ENCODE results near the gene UCN2.

The UCN2 gene

DNA sequence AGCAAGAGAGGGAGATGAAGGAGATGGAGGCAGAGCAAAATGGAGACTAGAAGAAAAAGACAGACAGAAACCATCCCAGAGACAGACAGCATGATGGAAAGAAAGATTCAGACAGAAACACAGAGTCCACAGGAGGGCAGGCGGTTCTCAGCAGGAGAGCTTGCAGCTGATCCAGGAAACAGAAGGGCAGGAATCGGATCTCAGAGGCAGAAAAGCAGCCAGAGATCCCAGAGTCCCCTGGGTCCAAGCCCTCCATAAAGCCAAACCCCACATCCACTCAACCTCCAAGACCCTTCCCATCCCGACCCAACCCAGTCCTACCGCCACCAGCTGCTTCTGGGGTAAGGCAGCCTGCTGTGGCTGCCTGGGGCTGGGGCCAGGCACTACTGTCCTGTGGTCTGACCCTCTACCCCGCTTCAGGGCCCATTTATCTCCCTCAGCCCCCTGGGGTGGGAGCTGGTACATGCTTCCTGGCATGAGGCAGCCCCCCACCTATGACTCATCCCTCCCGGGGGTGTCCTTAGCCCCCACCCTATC lies at the start of gene UCN2:
TSS of gene UCN2 (minus strand) at position 400 of the 537 bp plus-strand sequence. CDS start 657 bp downstream, outside the sequence.
- no peak for DNase-seq (ENCODE audit: low read depth in 2 of 2, low spot score in 1 of 2)

DNA sequence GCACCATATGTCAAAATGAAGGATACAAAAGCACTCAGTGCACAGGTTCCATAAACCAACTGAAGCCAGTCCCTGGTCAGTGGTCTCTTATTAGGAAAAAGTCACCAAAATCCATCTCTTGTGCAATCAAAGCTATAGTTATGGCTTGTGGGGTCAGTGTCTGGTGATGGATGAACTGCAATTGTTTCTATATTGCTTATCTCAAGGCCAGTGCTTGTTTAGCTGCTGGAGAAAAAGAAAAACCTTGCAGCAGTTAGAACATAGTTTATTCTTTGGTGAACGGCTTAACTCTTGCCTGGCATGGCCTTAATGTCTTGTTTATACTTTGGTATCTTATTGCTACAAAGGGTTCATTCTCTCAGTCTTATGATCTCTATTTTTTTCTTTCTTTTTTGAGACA lies 48.7 kb upstream of the UCN2 start:
- DNase-seq (ENCODE audit: low read depth in 2 of 2, low spot score in 1 of 2), result no peak

DNA sequence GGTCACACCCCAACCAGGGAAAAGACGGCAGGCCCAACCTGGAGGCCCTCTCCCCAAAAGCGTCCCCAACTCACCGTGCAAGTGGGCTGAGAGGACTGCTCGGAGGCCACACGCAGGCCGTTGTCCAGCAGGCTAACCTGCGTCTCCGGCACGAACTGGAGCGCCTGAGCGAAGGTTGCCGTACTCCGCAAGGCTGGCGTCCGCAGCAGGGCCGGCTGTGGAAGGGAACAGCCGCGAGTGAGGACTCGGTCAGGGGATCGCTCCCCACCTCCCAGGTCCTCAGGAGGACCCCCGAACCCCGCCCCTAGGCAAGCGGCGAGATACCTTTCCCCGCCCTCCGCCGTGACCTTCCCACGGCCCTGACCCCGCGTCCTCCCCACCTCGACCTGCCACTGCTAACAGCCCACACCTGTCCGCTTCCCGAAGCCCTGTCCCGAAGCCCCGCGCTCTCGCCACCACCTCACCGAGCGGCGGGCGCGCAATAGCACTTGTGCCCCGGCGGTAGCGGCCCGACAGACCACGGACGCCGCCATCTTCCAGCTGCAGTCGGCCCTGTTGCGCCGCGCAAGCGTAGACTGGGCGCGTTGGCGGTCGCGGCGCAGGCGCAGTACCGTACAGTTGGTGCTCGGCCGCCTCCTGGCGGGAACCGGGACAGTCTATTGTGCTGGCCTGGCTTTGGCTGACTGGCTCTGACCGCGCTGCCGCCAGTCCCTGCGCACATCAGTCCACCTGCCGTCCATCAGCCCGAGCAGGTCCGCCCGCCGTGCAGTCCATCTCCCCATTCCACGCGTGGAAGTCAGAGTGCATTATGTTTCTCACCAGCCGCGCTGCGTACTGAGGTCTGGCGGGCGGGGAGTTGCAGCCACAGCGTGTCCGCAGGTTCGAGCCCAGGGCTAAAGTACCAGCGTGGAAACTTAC lies 45.8 kb upstream of the UCN2 start, which contains the start of gene UQCRC1:
TSS of gene UQCRC1 (minus strand) at position 559 of the 918 bp plus-strand sequence. CDS start at position 533, 26 bp downstream.
- DNase-seq (ENCODE audit: low read depth in 2 of 2, low spot score in 1 of 2), result peak; percentile 75 to 81

DNA sequence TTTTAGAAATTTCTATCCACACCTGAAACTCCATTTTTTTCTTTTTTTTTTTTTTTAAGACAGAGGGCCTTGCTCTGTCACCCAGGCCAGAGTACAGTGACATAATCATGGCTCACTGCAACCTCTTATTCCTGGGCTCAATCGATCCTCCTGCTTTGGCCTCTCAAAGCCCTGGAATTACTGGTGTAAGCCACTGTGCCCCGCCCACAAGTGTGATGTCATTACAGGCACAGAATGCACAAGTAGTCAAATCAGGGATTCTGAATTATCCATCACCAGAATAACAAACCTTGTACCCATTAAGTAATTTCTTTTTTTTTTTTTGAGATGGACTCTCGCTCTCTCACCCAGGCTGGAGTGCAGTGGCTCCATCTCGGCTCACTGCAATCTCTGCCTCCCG lies 43.9 kb upstream of the UCN2 start:
- no peak for DNase-seq (ENCODE audit: low read depth in 2 of 2, low spot score in 1 of 2)

GRCh38 chr3:48601622-48601994 lies 38.0 kb upstream of the UCN2 start:
- no peak for DNase-seq (ENCODE audit: low read depth in 2 of 2, low spot score in 1 of 2)

- DNase-seq (ENCODE audit: low read depth in 2 of 2, low spot score in 1 of 2), result no peak
These were observed 37.4 kb upstream of the UCN2 start for GRCh38 chr3:48600711-48601621.

DNA sequence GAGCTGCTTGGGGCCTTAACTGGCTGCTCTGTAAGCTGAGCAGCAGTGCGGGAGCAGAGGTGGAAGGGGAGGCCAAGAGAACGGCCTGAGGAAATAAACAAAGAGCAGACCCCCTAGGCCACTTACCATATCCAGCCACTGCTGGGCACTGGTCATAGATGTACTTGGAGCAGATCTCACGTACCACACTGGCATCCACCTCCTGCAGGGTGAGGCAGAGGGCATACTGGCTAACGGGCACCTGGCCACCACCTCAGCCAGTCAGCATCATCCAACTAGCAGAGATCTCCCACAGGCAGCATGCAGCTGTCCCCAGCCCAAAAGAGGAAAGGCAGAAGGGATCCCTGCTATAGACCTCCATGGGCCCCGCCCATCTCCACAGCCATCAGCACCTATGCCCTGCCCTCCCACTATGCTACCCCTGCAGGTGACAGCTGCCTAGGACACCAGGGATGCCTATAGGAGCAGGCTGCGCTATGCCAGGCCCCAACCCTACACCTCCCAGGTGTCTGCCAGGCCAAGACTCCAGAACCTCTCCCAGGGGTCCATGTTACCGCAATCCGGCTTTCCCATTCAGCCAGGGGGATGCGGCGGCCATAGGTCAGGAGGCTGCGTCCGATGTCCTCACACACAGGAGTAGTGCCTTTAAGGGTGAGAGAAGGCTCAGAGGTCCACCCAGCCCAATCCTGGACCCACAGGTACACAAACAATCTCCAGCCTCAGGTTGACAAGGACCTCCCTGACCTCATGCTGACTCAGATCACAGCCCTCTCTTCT lies 36.1 kb upstream of the UCN2 start:
- DNase-seq (ENCODE audit: low read depth in 2 of 2, low spot score in 1 of 2), result no peak

- no peak for DNase-seq (ENCODE audit: low read depth in 2 of 2, low spot score in 1 of 2)
These were observed 35.5 kb upstream of the UCN2 start for GRCh38 chr3:48599077-48599501.

- no peak for DNase-seq (ENCODE audit: low read depth in 2 of 2, low spot score in 1 of 2)
These were observed 34.9 kb upstream of the UCN2 start for GRCh38 chr3:48598323-48599076.

GRCh38 chr3:48597408-48597800 lies 33.8 kb upstream of the UCN2 start:
- DNase-seq (ENCODE audit: low read depth in 2 of 2, low spot score in 1 of 2), result no peak

GRCh38 chr3:48596676-48597407 lies 33.3 kb upstream of the UCN2 start:
- no peak for DNase-seq (ENCODE audit: low read depth in 2 of 2, low spot score in 1 of 2)

GRCh38 chr3:48596157-48596556 lies 32.6 kb upstream of the UCN2 start:
- no peak for DNase-seq (ENCODE audit: low read depth in 2 of 2, low spot score in 1 of 2)

GRCh38 chr3:48595526-48596121 lies 32.0 kb upstream of the UCN2 start:
- DNase-seq (ENCODE audit: low read depth in 2 of 2, low spot score in 1 of 2), result no peak

- DNase-seq (ENCODE audit: low read depth in 2 of 2, low spot score in 1 of 2), result no peak
These were observed 31.5 kb upstream of the UCN2 start, which contains the start of gene COL7A1 for GRCh38 chr3:48595075-48595525. Gene COL7A1, minus strand, starts transcription at chr3:48595329. Its CDS starts 170 bp downstream, at chr3:48595159.

DNA sequence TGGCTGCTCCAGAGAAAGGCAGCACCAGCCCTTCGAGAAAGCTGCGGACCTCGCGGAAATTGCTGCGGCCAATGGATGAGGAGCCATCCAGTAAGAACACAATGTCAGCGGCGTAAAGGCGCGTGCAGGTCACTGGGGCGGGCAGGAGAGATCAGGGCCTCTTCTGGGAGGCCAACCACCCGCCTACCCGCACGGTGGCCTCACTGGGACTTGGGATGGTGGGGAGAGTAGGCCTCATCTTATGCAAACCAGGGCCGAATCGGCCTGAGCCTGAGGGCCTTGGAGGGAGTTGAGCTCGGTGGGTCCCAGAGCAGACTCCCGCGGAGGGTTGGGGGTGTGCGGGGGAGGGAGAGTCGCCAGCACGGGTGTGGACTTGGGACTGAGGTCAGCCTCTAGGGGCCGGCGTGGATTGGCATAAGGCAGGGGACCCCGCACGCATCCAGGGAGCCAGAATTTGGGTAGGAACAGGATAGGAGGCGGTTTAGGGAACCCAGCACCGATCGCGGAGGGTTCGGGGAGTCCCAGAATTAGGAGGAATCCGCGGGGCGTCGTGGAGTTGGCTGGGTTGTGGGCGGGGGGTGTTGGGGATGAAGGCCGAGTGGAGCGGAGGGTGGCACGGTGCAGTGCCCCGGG lies 31.0 kb upstream of the UCN2 start:
- no peak for DNase-seq (ENCODE audit: low read depth in 2 of 2, low spot score in 1 of 2)

DNA sequence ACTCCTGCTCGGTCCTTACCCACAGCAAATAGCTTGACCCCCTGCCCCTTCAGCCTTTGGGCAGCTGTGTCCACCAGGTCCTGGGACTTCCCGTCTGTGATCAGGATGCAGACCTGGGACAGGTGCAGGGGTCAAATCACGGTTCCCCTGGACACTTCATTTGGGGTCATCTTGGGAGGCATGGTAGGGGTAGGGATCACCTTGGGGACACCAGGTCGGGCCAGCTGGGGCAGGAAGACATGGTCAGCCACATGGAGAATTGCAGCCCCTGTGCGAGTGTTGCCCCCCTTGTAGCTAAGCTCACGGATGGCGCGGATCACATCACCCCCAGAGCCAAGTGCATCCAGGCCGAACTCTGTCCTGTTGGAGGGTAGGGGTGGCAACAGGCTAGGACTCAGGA lies 29.8 kb upstream of the UCN2 start:
- no peak for DNase-seq (ENCODE audit: low read depth in 2 of 2, low spot score in 1 of 2)

- DNase-seq (ENCODE audit: low read depth in 2 of 2, low spot score in 1 of 2), result no peak
These were observed 29.0 kb upstream of the UCN2 start for GRCh38 chr3:48592519-48593087.
